Amniotic stem cell (primary cell): ENCODE data around the gene RARB.

Source experiments
- DNase-seq: peaks from one replicate; lab custom pipeline; 2025; lab: John Stamatoyannopoulos, UW

RARB gene

GRCh38 chr3:25604107-25604805, 176.2 kb downstream of the RARB start:
- peak; percentile 39 for DNase-seq

- no peak for DNase-seq
Measured at GRCh38 chr3:25610167-25610566, 182.1 kb downstream of the RARB start.

GRCh38 chr3:25610779-25611178, 182.7 kb downstream of the RARB start:
- DNase-seq: no peak

GRCh38 chr3:25611193-25611592, 183.1 kb downstream of the RARB start:
- no peak for DNase-seq

- DNase-seq: no peak
Measured at GRCh38 chr3:25618028-25618427, 190.0 kb downstream of the RARB start.

GRCh38 chr3:25619382-25619781, 191.3 kb downstream of the RARB start:
- DNase-seq: no peak

- DNase-seq: no peak
Measured at GRCh38 chr3:25620493-25620892, 192.4 kb downstream of the RARB start.

GRCh38 chr3:25621087-25621486, 193.0 kb downstream of the RARB start:
- no peak for DNase-seq

- no peak for DNase-seq
Measured at GRCh38 chr3:25631989-25632388, 203.9 kb downstream of the RARB start.

- no peak for DNase-seq
Measured at GRCh38 chr3:25633919-25634318, 205.9 kb downstream of the RARB start.

- no peak for DNase-seq
Measured at GRCh38 chr3:25635038-25635437, 207.0 kb downstream of the RARB start.
